Sigmoid colon (tissue), 7 donors: ENCODE data around the gene OR2T1. TPM values are rescaled to one million over a fixed set of nuclear protein-coding genes. Genes with fewer than 3 reads are reported as not detected.

Experiments
- DNase-seq: peaks from one replicate; pipeline ENCODE4 v3.0.0-alpha.2; 2019
- H3K27ac ChIP-seq, 4 donors: fragments of 200-600 bp; sonication (generic); one replicate each; pipeline ENCODE4 v1.5.1; 2016 to 2019; ENCODE audit warnings: mild to moderate bottlenecking in 1 of 4
- H3K27me3 ChIP-seq, 3 donors: fragments of 200-600 bp; sonication (generic); one replicate each; pipeline ENCODE4 v1.5.1; 2019; ENCODE audit warnings: mild to moderate bottlenecking in 1 of 3
- H3K36me3 ChIP-seq, 4 donors: fragments of 200-600 bp; sonication (generic); one replicate each; pipeline ENCODE4 v1.5.1; 2016 to 2019
- H3K4me1 ChIP-seq, 4 donors: fragments of 200-600 bp; sonication (generic); one replicate each; pipeline ENCODE4 v1.5.1; 2017 to 2019
- H3K4me3 ChIP-seq, 4 donors: fragments of 200-600 bp; sonication (generic); one replicate each; pipeline ENCODE4 v1.5.1; 2017 to 2019; ENCODE audit warnings: mild to moderate bottlenecking in 2 of 4, moderate library complexity in 1 of 4
- H3K9me3 ChIP-seq, 4 donors: fragments of 200-600 bp in 3 of 4; sonication (generic) in 3 of 4; one replicate each; pipeline versions ENCODE4 v1.5.1 to v1.6.1; 2013 to 2019
- EP300 ChIP-seq, 4 donors: sonication (generic); formaldehyde crosslinking; IDR thresholded peaks; one replicate each; pipeline ENCODE4 v1.6.1; 2017; ENCODE audit warnings: antibody characterized with exemption in 4 of 4
- POLR2A ChIP-seq, 2 donors: fragments of 450-650 bp; IDR thresholded peaks; one replicate each; pipeline ENCODE4 v1.6.1; 2016; ENCODE audit warnings: antibody characterized with exemption in 2 of 2, mild to moderate bottlenecking in 2 of 2, moderate library complexity in 2 of 2
- POLR2AphosphoS5 ChIP-seq, 4 donors: sonication (generic); formaldehyde crosslinking; IDR thresholded peaks; one replicate each; pipeline ENCODE4 v1.6.1; 2017; ENCODE audit warnings: antibody characterized with exemption in 4 of 4
- WGBS, 2 donors: extraction: QIAGEN DNeasy Blood & Tissue Kit; methylation state at CpG; one replicate each; pipeline ENCODE4 v1.1.7; 2013; 5-methylcytosine and 5-hydroxymethylcytosine counted together
- intact Hi-C: fragments of 100-400 bp; cut with DNase I; formaldehyde crosslinking; loops from one replicate; pipeline ENCODE4 v1.15.1; 2023
- polyA plus RNA-seq, 3 donors: library from polyadenylated mRNA; stranded (reverse); fragments of 200-250 nt; gene quantifications; one replicate each; pipeline ENCODE4 v1.2.3, GENCODE V29; 2013
- total RNA-seq, 4 donors: library from RNA; depleted of rRNA; stranded (reverse); fragments of >200 nt; gene quantifications; one replicate each; pipeline ENCODE4 v1.1.0, GENCODE V29; 2016
- TF ChIP-seq, protein P1 (sequence below), 4 experiments: fragments of 450-650 bp in 3 of 4; fragments of 200-600 bp in 1 of 4; IDR thresholded peaks; one replicate each; pipeline ENCODE4 v1.5.1; 2016 to 2019; ENCODE audit warnings: antibody characterized with exemption in 4 of 4, mild to moderate bottlenecking in 3 of 4, moderate library complexity in 2 of 4
- donor health status: healthy with polysubstance abuse.
- donor health status: Bipolar disorder and iron deficiency.
- donor health status: healthy.

OR2T1 gene
- total and polyA plus RNA-seq, 7 donors, result not detected

DNA sequence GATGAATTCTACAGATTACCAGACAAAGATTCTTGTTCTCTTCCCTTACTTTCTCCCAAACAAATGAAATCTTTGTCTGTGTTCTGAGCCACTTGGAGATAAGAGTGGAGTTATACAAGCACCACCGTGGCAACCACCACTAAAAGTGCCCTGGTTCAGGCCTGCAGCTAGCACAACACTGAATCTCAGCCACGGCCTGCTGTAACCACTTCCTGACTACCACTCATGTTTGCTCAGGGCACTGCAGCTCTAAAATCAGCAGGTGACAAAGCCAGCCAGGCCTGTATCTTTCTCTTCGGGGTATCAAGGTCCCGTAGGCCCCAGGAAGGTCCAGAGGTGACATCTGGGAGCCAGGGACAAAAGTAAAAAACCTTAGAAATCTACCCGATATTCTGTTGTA, 30.5 kb upstream of the OR2T1 start:
- H3K9me3 ChIP-seq, result no peaks in the 10 kb centered on the region
- no peak for DNase-seq
- H3K36me3 ChIP-seq, result no peaks in the 10 kb centered on the region
- TF ChIP-seq POLR2AphosphoS5 (IDR thresholded peaks at IDR 0.05), result no peak
- TF ChIP-seq, protein P1, sequence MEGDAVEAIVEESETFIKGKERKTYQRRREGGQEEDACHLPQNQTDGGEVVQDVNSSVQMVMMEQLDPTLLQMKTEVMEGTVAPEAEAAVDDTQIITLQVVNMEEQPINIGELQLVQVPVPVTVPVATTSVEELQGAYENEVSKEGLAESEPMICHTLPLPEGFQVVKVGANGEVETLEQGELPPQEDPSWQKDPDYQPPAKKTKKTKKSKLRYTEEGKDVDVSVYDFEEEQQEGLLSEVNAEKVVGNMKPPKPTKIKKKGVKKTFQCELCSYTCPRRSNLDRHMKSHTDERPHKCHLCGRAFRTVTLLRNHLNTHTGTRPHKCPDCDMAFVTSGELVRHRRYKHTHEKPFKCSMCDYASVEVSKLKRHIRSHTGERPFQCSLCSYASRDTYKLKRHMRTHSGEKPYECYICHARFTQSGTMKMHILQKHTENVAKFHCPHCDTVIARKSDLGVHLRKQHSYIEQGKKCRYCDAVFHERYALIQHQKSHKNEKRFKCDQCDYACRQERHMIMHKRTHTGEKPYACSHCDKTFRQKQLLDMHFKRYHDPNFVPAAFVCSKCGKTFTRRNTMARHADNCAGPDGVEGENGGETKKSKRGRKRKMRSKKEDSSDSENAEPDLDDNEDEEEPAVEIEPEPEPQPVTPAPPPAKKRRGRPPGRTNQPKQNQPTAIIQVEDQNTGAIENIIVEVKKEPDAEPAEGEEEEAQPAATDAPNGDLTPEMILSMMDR (IDR thresholded peaks at IDR 0.05), result no peak
- no peak for TF ChIP-seq POLR2A (IDR thresholded peaks at IDR 0.05)
- TF ChIP-seq EP300 (IDR thresholded peaks at IDR 0.05), result no peak
- H3K4me1 ChIP-seq, result no peaks in the 10 kb centered on the region
- H3K4me3 ChIP-seq, result no peak overlapping the region
- H3K27me3 ChIP-seq, result no peaks in the 10 kb centered on the region
- no peak overlapping the region for H3K27ac ChIP-seq
- 53 to 79% methylated on average over 5 of the region's 5 CpGs for WGBS, 2 donors
- intact Hi-C loops, result no loop called here

DNA sequence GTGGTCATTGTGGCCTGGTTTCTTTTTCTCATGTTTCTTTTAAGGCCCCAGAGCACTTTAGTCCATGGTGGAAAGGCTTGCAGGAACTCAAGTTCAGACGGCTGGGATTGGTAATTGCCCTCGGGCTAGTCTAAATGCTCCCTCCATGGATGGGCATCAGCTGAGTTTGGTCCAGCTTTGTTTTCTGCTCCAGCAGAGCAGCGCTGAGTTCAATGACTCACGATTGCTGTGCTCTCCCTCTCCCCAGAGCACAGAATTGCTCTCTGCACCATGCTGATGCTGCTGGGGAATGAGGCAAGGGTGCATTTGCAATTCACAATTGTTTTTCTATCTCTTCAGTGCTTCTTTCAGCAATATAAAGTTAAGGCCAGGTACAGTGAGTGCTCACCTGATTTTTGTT, 29.1 kb upstream of the OR2T1 start:
- intact Hi-C loops, result no loop called here
- Histone ChIP-seq H3K27ac (no peak overlapping the region), H3K36me3 (no peaks in the 10 kb centered on the region), H3K4me3 (no peak overlapping the region), H3K9me3 (no peaks in the 10 kb centered on the region), H3K27me3 (no peaks in the 10 kb centered on the region), H3K4me1 (no peaks in the 10 kb centered on the region)
- WGBS, 2 donors, result 78 to 82% methylated on average over 4 of the region's 4 CpGs
- TF ChIP-seq, protein P1 (IDR thresholded peaks at IDR 0.05), result no peak
- TF ChIP-seq EP300 (IDR thresholded peaks at IDR 0.05) (no peak), POLR2AphosphoS5 (IDR thresholded peaks at IDR 0.05) (no peak), POLR2A (IDR thresholded peaks at IDR 0.05) (no peak)
- DNase-seq, result no peak

DNA sequence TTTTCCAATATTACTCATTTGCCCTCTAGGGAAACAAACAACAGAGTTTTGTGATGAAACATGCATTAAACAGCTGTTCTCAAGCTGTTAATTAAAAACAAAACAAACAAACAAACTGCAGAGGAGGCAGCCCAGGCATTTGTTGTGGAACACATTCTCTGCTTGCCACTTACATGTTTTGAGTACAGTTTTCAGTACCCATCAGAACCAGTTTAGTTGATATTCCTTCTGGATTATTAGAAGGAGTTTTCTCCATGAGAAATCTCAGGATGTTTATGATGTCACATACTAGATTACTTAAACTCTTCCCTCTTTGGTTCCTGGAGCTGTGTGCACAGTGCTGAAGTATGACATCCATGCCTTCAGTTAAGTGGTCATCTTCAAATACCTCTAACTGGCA, 27.4 kb upstream of the OR2T1 start, which contains the start of gene OR2T6:
TSS of gene OR2T6 (plus strand) at position 301 of the 400 bp plus-strand sequence. CDS start 11,863 bp downstream, outside the sequence.
- no peaks in the 10 kb centered on the region for H3K36me3 ChIP-seq
- intact Hi-C loops, result no loop called here
- H3K4me1 ChIP-seq, result no peaks in the 10 kb centered on the region
- TF ChIP-seq POLR2A (IDR thresholded peaks at IDR 0.05) (no peak), POLR2AphosphoS5 (IDR thresholded peaks at IDR 0.05) (no peak), EP300 (IDR thresholded peaks at IDR 0.05) (no peak)
- TF ChIP-seq, protein P1 (IDR thresholded peaks at IDR 0.05), result no peak
- H3K27me3 ChIP-seq, result no peaks in the 10 kb centered on the region
- no peak within 1 kb of the TSS for H3K4me3 ChIP-seq
- H3K27ac ChIP-seq, result no peak within 1 kb of the TSS
- H3K9me3 ChIP-seq, result no peaks in the 10 kb centered on the region
- DNase-seq, result no peak

DNA sequence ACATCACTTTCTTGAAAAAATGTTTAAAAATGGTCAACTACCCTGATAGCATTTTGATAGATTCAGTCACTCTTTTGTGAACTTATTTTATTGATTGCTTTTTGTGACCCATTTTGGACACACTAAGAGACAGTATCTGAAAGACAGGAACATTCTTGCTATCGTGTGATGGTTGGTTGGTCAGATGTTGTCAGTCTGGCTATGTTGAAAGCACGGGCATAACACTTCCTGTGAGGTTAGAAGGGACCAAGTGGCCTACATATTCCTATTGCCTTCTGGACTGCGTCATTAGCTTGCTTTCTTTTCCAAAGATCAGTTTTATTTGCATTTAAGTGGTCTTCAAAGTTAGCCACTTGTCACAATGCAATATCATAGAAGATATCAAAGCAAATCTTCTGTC, 25.9 kb upstream of the OR2T1 start:
- Histone ChIP-seq H3K36me3 (no peaks in the 10 kb centered on the region), H3K9me3 (no peaks in the 10 kb centered on the region), H3K4me3 (no peak overlapping the region), H3K27me3 (no peaks in the 10 kb centered on the region), H3K4me1 (no peaks in the 10 kb centered on the region), H3K27ac (no peak overlapping the region)
- no peak for TF ChIP-seq POLR2AphosphoS5 (IDR thresholded peaks at IDR 0.05)
- TF ChIP-seq, protein P1 (IDR thresholded peaks at IDR 0.05), result no peak
- TF ChIP-seq EP300 (IDR thresholded peaks at IDR 0.05), result no peak
- no peak for DNase-seq
- WGBS, 2 donors, result 61 to 62% methylated on average over 3 of the region's 3 CpGs
- intact Hi-C loops, result no loop called here

DNA sequence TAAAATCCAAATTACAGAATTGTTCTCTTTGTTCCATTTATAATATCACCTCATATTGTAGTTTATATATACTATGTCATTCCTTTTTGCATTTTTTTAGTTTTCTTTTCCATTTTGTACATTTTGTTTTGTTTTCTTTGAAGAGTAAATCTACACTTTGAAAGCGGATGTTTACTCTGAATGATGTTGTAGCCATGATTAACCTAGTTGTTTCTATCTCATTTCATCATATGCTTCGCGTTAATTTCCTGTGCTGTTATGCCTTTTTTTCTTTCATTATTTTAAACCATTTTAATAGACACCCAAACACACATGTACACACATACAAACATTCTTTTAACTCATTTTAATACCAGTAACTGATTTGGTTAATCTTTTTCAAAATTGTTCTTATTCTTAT, 22.0 kb upstream of the OR2T1 start:
- H3K4me1 ChIP-seq, result no peaks in the 10 kb centered on the region
- 90% methylated on average over 3 of the region's 3 CpGs for WGBS, 2 donors
- intact Hi-C loops, result no loop called here
- H3K27me3 ChIP-seq, result no peaks in the 10 kb centered on the region
- DNase-seq, result no peak
- no peak overlapping the region for H3K4me3 ChIP-seq
- H3K9me3 ChIP-seq, result no peaks in the 10 kb centered on the region
- no peaks in the 10 kb centered on the region for H3K36me3 ChIP-seq
- TF ChIP-seq POLR2AphosphoS5 (IDR thresholded peaks at IDR 0.05) (no peak), EP300 (IDR thresholded peaks at IDR 0.05) (no peak), POLR2A (IDR thresholded peaks at IDR 0.05) (no peak)
- TF ChIP-seq, protein P1 (IDR thresholded peaks at IDR 0.05), result no peak
- H3K27ac ChIP-seq, result no peak overlapping the region
